IPS DF 19.7 (cell line): ENCODE results near the gene GPR3.

Experiments
- DNase-seq: peaks from one replicate; pipeline ENCODE4 v3.0.0-alpha.2; 2013; ENCODE audit warnings: low read depth, low spot score

Gene GPR3

GRCh38 chr1:27392096-27392777 lies at the start of gene GPR3:
Gene GPR3, plus strand, starts transcription at chr1:27392622. Its CDS starts 1,177 bp downstream, at chr1:27393799.
- no peak for DNase-seq

GRCh38 chr1:27342778-27343638 lies 49.4 kb upstream of the GPR3 start:
- DNase-seq: no peak

- no peak for DNase-seq
Observed at GRCh38 chr1:27343639-27344025, 48.8 kb upstream of the GPR3 start.

- DNase-seq: no peak
Observed at GRCh38 chr1:27345272-27345671, 47.1 kb upstream of the GPR3 start.

- DNase-seq: no peak
Observed at GRCh38 chr1:27346357-27346756, 46.1 kb upstream of the GPR3 start.

- no peak for DNase-seq
Observed at GRCh38 chr1:27346991-27347624, 45.3 kb upstream of the GPR3 start.

- no peak for DNase-seq
Observed at GRCh38 chr1:27348861-27349783, 43.3 kb upstream of the GPR3 start.

GRCh38 chr1:27349784-27350662 lies 42.4 kb upstream of the GPR3 start:
- DNase-seq: no peak

GRCh38 chr1:27350663-27351540 lies 41.5 kb upstream of the GPR3 start:
- no peak for DNase-seq

GRCh38 chr1:27351541-27352107 lies 40.8 kb upstream of the GPR3 start:
- DNase-seq: no peak

GRCh38 chr1:27353166-27353565 lies 39.3 kb upstream of the GPR3 start:
- DNase-seq: no peak

- no peak for DNase-seq
Observed at GRCh38 chr1:27353629-27354028, 38.8 kb upstream of the GPR3 start.

- DNase-seq: no peak
Observed at GRCh38 chr1:27355683-27356082, 36.7 kb upstream of the GPR3 start.

- DNase-seq: no peak
Observed at GRCh38 chr1:27356277-27356618, 36.2 kb upstream of the GPR3 start.

- no peak for DNase-seq
Observed at GRCh38 chr1:27356619-27357280, 35.7 kb upstream of the GPR3 start.

- no peak for DNase-seq
Observed at GRCh38 chr1:27357281-27358037, 35.0 kb upstream of the GPR3 start.

GRCh38 chr1:27358038-27358927 lies 34.1 kb upstream of the GPR3 start:
- no peak for DNase-seq
